Prostate gland (tissue), 2 donors: Measurements from ENCODE around the gene RBP7.

Experiments used
- CTCF ChIP-seq, 4 experiments: fragments of 200-600 bp in 2 of 4; fragments of 450-650 bp in 2 of 4; sonication (generic) in 2 of 4; IDR thresholded peaks; 1 replicate in 3 of 4; 2 replicates in 1 of 4; pipeline ENCODE4 v1.5.1; 2016 to 2019; ENCODE audit warnings: antibody characterized with exemption in 4 of 4, mild to moderate bottlenecking in 2 of 4, moderate library complexity in 2 of 4
- POLR2A ChIP-seq: fragments of 450-650 bp; IDR thresholded peaks from one replicate; pipeline ENCODE4 v1.6.1; 2016; ENCODE audit warnings: antibody characterized with exemption, mild to moderate bottlenecking

DNA sequence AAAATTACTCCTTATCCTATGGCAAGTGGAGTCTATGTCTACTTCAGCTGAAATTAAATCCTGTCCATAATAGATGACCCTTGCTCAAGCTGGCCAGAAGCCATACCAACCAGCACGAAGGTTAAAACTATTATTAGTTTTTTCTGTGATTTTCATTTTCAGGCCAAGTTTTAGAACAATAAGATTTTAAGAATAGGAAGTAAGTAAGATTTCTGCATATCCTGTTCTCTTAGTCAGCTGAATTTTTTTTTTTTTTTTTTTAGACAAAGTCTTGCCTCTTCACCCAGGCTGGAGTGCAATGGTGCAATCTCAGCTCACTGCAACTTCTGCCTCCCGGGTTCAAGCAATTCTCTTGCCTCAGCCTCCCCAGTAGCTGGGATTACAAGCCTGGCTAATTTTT is 6.1 kb upstream of the RBP7 start:
- TF ChIP-seq CTCF (IDR thresholded peaks at IDR 0.05) (no peak), POLR2A (no peak)
